Neuronal stem cell (in vitro differentiated cells): ENCODE results near the gene TRAP1.
A peak's percentile ranks its signal among the peaks of the same experiment; 100 is the strongest.

ENCODE experiments used
- DNase-seq: peaks from one replicate; pipeline ENCODE4 v3.0.0-alpha.2; 2013; ENCODE audit warnings: low spot score
- H2AFZ ChIP-seq: one replicate; pipeline ENCODE4 v1.6.1; 2013; ENCODE audit warnings: mild to moderate bottlenecking, low read length, inconsistent platforms
- H2AK5ac ChIP-seq: 2 replicates; pipeline ENCODE4 v1.6.1; 2013; ENCODE audit warnings: low read depth, mild to moderate bottlenecking, inconsistent platforms, low read length, moderate library complexity, mixed read lengths
- H2BK120ac ChIP-seq: 2 replicates; pipeline ENCODE4 v1.6.1; 2013; ENCODE audit warnings: low read depth, mild to moderate bottlenecking, inconsistent platforms, low read length, moderate library complexity, mixed read lengths
- H2BK12ac ChIP-seq: one replicate; pipeline ENCODE4 v1.6.1; 2013; ENCODE audit warnings: low read length, inconsistent platforms
- H2BK15ac ChIP-seq: 2 replicates; pipeline ENCODE4 v1.6.1; 2013; ENCODE audit warnings: mild to moderate bottlenecking, low read length, inconsistent platforms, mixed read lengths
- H2BK5ac ChIP-seq: one replicate; pipeline ENCODE4 v1.6.1; 2013; ENCODE audit warnings: inconsistent platforms, mild to moderate bottlenecking, low read length, moderate library complexity
- H3K14ac ChIP-seq: one replicate; pipeline ENCODE4 v1.6.1; 2013; ENCODE audit warnings: low read length, inconsistent platforms
- H3K18ac ChIP-seq: 2 replicates; pipeline ENCODE4 v1.6.1; 2013; ENCODE audit warnings: low read length, inconsistent platforms
- H3K23ac ChIP-seq: 2 replicates; pipeline ENCODE4 v1.6.1; 2013; ENCODE audit warnings: low read depth, mild to moderate bottlenecking, mixed read lengths, low read length, inconsistent platforms; ENCODE audit not compliant: poor library complexity
- H3K27ac ChIP-seq: replicated peaks from 3 replicates; pipeline ENCODE4 v1.5.1; 2013; ENCODE audit warnings: low read length, inconsistent platforms
- H3K27me3 ChIP-seq, 3 experiments: 2 replicates each; pipeline ENCODE4 v1.6.1; 2013; ENCODE audit warnings: low read length in 3 of 3, mild to moderate bottlenecking in 2 of 3, inconsistent platforms in 1 of 3, low read depth in 1 of 3, mixed read lengths in 1 of 3, moderate library complexity in 1 of 3; ENCODE audit not compliant: control insufficient read depth in 3 of 3, insufficient read depth in 3 of 3
- H3K36me3 ChIP-seq, 2 donors: replicated peaks in 1 of 2; 2 replicates each; pipeline ENCODE4 v1.6.1; 2013; ENCODE audit warnings: low read length in 2 of 2; ENCODE audit not compliant: control insufficient read depth in 2 of 2, insufficient read depth in 2 of 2
- H3K4ac ChIP-seq: 2 replicates; pipeline ENCODE4 v1.6.1; 2013; ENCODE audit warnings: inconsistent platforms, mild to moderate bottlenecking, low read length, moderate library complexity
- H3K4me1 ChIP-seq, 2 donors: 1 replicate in 1 of 2; 2 replicates in 1 of 2; pipeline ENCODE4 v1.6.1; 2013; ENCODE audit warnings: low read length in 2 of 2, low read depth in 1 of 2; ENCODE audit not compliant: control insufficient read depth in 2 of 2, insufficient read depth in 1 of 2
- H3K4me2 ChIP-seq: one replicate; pipeline ENCODE4 v1.6.1; 2013; ENCODE audit warnings: mild to moderate bottlenecking, low read length, inconsistent platforms; ENCODE audit not compliant: insufficient read depth, poor library complexity, severe bottlenecking
- H3K4me3 ChIP-seq, 2 donors: 2 replicates each; pipeline ENCODE4 v1.5.1; 2013; ENCODE audit warnings: low read length in 2 of 2, mild to moderate bottlenecking in 2 of 2, inconsistent platforms in 1 of 2, moderate library complexity in 1 of 2
- H3K79me1 ChIP-seq: one replicate; pipeline ENCODE4 v1.6.1; 2013; ENCODE audit warnings: low read depth, mild to moderate bottlenecking, inconsistent platforms, low read length, moderate library complexity
- H3K9ac ChIP-seq: one replicate; pipeline ENCODE4 v1.6.1; 2013; ENCODE audit warnings: mild to moderate bottlenecking, low read depth, low read length, inconsistent platforms; ENCODE audit not compliant: poor library complexity
- H3K9me3 ChIP-seq, 2 donors: replicated peaks in 1 of 2; 2 replicates each; pipeline versions ENCODE3 to v1.6.1; 2013; ENCODE audit warnings: low read length in 2 of 2, mild to moderate bottlenecking in 2 of 2, inconsistent platforms in 1 of 2, low read depth in 1 of 2, mixed read lengths in 1 of 2, moderate library complexity in 1 of 2; ENCODE audit not compliant: control insufficient read depth in 2 of 2, insufficient read depth in 1 of 2
- H4K8ac ChIP-seq: one replicate; pipeline ENCODE4 v1.6.1; 2013; ENCODE audit warnings: low read depth, mild to moderate bottlenecking, inconsistent platforms, low read length, moderate library complexity
- H4K91ac ChIP-seq: one replicate; pipeline ENCODE4 v1.6.1; 2013; ENCODE audit warnings: low read length, low read depth, mild to moderate bottlenecking, inconsistent platforms; ENCODE audit not compliant: poor library complexity
- WGBS, 2 donors: extraction: QIAGEN DNeasy Blood & Tissue Kit; methylation state at CpG; one replicate each; pipeline ENCODE4 v1.1.7; 2013; ENCODE audit warnings: missing lambda C conversion rate in 2 of 2, mixed read lengths in 1 of 2; ENCODE audit not compliant: insufficient read length in 2 of 2, insufficient replicate concordance in 1 of 2; ENCODE audit errors: extremely low coverage in 2 of 2; 5-methylcytosine and 5-hydroxymethylcytosine counted together

Gene TRAP1

GRCh38 chr16:3665508-3665907 lies 51.8 kb downstream of the TRAP1 start:
- DNase-seq = no peak
- Histone ChIP-seq H4K8ac (peak overlapping the region; percentile 52), H4K91ac (no peak overlapping the region), H3K23ac (peak overlapping the region; percentile 80), H3K4me1 (no peaks in the 10 kb centered on the region), H2AK5ac (no peak overlapping the region), H3K27ac (no peak overlapping the region), H2BK5ac (no peak overlapping the region), H3K4ac (no peak overlapping the region), H3K4me3 (no peak overlapping the region), H2BK120ac (no peak overlapping the region), H3K36me3 (peaks cover 46 to 87% of the 10 kb centered on the region in 2 donors), H2BK15ac (no peak overlapping the region), H3K9me3 (peaks cover 0 to 11% of the 10 kb centered on the region in 2 donors), H2BK12ac (peak overlapping the region; percentile 24), H3K18ac (no peak overlapping the region), H3K79me1 (peaks cover 3% of the 10 kb centered on the region), H3K4me2 (no peak overlapping the region), H3K27me3 (no peaks in the 10 kb centered on the region), H3K14ac (no peak overlapping the region), H2AFZ (no peak overlapping the region), H3K9ac (no peak overlapping the region)
- no CpG with 5 or more reads among the region's 6 CpGs for WGBS, 2 donors

- no peak overlapping the region for H4K8ac ChIP-seq
- no peak overlapping the region for H2BK120ac ChIP-seq
- no peak overlapping the region for H3K9ac ChIP-seq
- H3K4me1 ChIP-seq = no peaks in the 10 kb centered on the region
- no peak overlapping the region for H3K14ac ChIP-seq
- H3K36me3 ChIP-seq = peaks cover 52 to 92% of the 10 kb centered on the region in 2 donors
- H2BK5ac ChIP-seq = no peak overlapping the region
- no peak overlapping the region for H3K4me2 ChIP-seq
- H3K79me1 ChIP-seq = peaks cover 3% of the 10 kb centered on the region
- no peak for DNase-seq
- H3K4me3 ChIP-seq = peak overlapping the region in 1 of 2 donors; percentile 12
- H3K18ac ChIP-seq = no peak overlapping the region
- H2AK5ac ChIP-seq = no peak overlapping the region
- H3K27me3 ChIP-seq = no peaks in the 10 kb centered on the region
- H2AFZ ChIP-seq = no peak overlapping the region
- H3K27ac ChIP-seq = no peak overlapping the region
- no CpG with 5 or more reads among the region's 31 CpGs for WGBS, 2 donors
- H4K91ac ChIP-seq = no peak overlapping the region
- H2BK15ac ChIP-seq = no peak overlapping the region
- H3K23ac ChIP-seq = no peak overlapping the region
- peaks cover 0 to 11% of the 10 kb centered on the region in 2 donors for H3K9me3 ChIP-seq
- H2BK12ac ChIP-seq = no peak overlapping the region
- no peak overlapping the region for H3K4ac ChIP-seq
Observed at GRCh38 chr16:3664187-3664896, 53.0 kb downstream of the TRAP1 start.

- no peak for DNase-seq
- H3K4me3 ChIP-seq = no peak overlapping the region
- H3K4me1 ChIP-seq = no peaks in the 10 kb centered on the region
- no peak overlapping the region for H2AFZ ChIP-seq
- no peak overlapping the region for H4K91ac ChIP-seq
- peaks cover 54 to 96% of the 10 kb centered on the region in 2 donors for H3K36me3 ChIP-seq
- H2BK15ac ChIP-seq = no peak overlapping the region
- no peak overlapping the region for H2AK5ac ChIP-seq
- H2BK120ac ChIP-seq = no peak overlapping the region
- no peaks in the 10 kb centered on the region for H3K9me3 ChIP-seq
- no peak overlapping the region for H2BK12ac ChIP-seq
- H4K8ac ChIP-seq = no peak overlapping the region
- H3K27ac ChIP-seq = no peak overlapping the region
- no CpG with 5 or more reads among the region's 17 CpGs for WGBS, 2 donors
- no peak overlapping the region for H3K4me2 ChIP-seq
- H3K18ac ChIP-seq = no peak overlapping the region
- peak overlapping the region; percentile 65 for H3K23ac ChIP-seq
- H3K79me1 ChIP-seq = peaks cover 3% of the 10 kb centered on the region
- peak overlapping the region; percentile 1 for H2BK5ac ChIP-seq
- H3K14ac ChIP-seq = peak overlapping the region; percentile 56
- H3K9ac ChIP-seq = no peak overlapping the region
- H3K27me3 ChIP-seq = no peaks in the 10 kb centered on the region
- H3K4ac ChIP-seq = no peak overlapping the region
Observed at GRCh38 chr16:3662601-3663000, 54.7 kb downstream of the TRAP1 start.

- Histone ChIP-seq H3K4me2 (no peak overlapping the region), H3K23ac (no peak overlapping the region), H3K9ac (no peak overlapping the region), H3K4ac (no peak overlapping the region), H4K91ac (no peak overlapping the region), H3K27me3 (no peaks in the 10 kb centered on the region), H2BK120ac (no peak overlapping the region), H2BK15ac (no peak overlapping the region), H2AFZ (no peak overlapping the region), H2BK12ac (no peak overlapping the region), H3K4me3 (no peak overlapping the region), H3K79me1 (peaks cover 3% of the 10 kb centered on the region), H3K18ac (no peak overlapping the region), H3K36me3 (peaks cover 61 to 98% of the 10 kb centered on the region in 2 donors), H3K9me3 (no peaks in the 10 kb centered on the region), H3K14ac (no peak overlapping the region), H4K8ac (no peak overlapping the region), H2AK5ac (no peak overlapping the region), H2BK5ac (no peak overlapping the region), H3K27ac (no peak overlapping the region), H3K4me1 (no peaks in the 10 kb centered on the region)
- no CpG with 5 or more reads among the region's 13 CpGs for WGBS, 2 donors
- no peak for DNase-seq
Observed at GRCh38 chr16:3661922-3662321, 55.4 kb downstream of the TRAP1 start.
